ENCODE measurements around the gene PPAT.

GRCh38 chr4:56425518-56425917 is 9.9 kb downstream of the PPAT start:
- TF ChIP-seq POLR2AphosphoS5 (IDR thresholded peaks at IDR 0.05; ENCODE audit: borderline replicate concordance, low read depth, low read length) (no peak), EZH2 (IDR thresholded peaks at IDR 0.05) (no peak)

All from SK-N-MC (cell line).